ENCODE data around the gene SMG5.
A peak's percentile ranks its signal among the peaks of the same experiment; 100 is the strongest.

GRCh38 chr1:156212833-156213643 is 69.6 kb downstream of the SMG5 start, which contains the start of gene PMF1:
- TF ChIP-seq EZH2phosphoT487 (IDR thresholded peaks at IDR 0.05; ENCODE audit: unreplicated experiment) = no peak
- no peak for TF ChIP-seq CTCF (conservative IDR thresholded peaks at IDR 0.05; ENCODE audit: low read depth in 2 of 2)
- peak; percentile 73 for TF ChIP-seq POLR2AphosphoS5 (IDR thresholded peaks at IDR 0.05; ENCODE audit: low read depth)
- no peak for TF ChIP-seq REST (IDR thresholded peaks at IDR 0.05; ENCODE audit: unreplicated experiment)
- no peak for TF ChIP-seq EZH2 (IDR thresholded peaks at IDR 0.05; ENCODE audit: low read depth, unreplicated experiment)
- TF ChIP-seq NANOG (IDR thresholded peaks at IDR 0.05; ENCODE audit: borderline replicate concordance) = no peak

Measured in GM23338 (cell line).